C4-2B (cell line): Measurements from ENCODE around the gene COL23A1.

Experiments
- CTCF ChIP-seq: fragments of 450-650 bp; conservative IDR thresholded peaks from 2 replicates; pipeline ENCODE4 v1.5.1; 2017; ENCODE audit warnings: mild to moderate bottlenecking
- ZFX ChIP-seq: fragments of 450-650 bp; IDR thresholded peaks from 2 replicates; pipeline ENCODE4 v1.6.1; 2017

- TF ChIP-seq CTCF, result no peak
- TF ChIP-seq ZFX, result no peak
Measured at GRCh38 chr5:178201927-178202235, 388.3 kb downstream of the COL23A1 start.
